Coronary artery (tissue), 2 donors: Measurements from ENCODE around the gene SLC6A9.

Source experiments
- DNase-seq: peaks from one replicate; pipeline ENCODE4 v3.0.0-alpha.2; 2017; ENCODE audit warnings: low spot score
- H3K27ac ChIP-seq, 2 donors: fragments of 200-600 bp; sonication (generic); one replicate each; pipeline ENCODE4 v1.5.1; 2016 to 2019
- H3K4me3 ChIP-seq: fragments of 200-600 bp; sonication (generic); 2 replicates; pipeline ENCODE4 v1.5.1; 2016; ENCODE audit warnings: mild to moderate bottlenecking, moderate library complexity
- CTCF ChIP-seq: fragments of 200-600 bp; sonication (generic); IDR thresholded peaks from one replicate; pipeline ENCODE4 v1.5.1; 2019; ENCODE audit warnings: antibody characterized with exemption

Gene SLC6A9

GRCh38 chr1:43995984-43996732, 35.1 kb downstream of the SLC6A9 start:
- no peak overlapping the region for H3K4me3 ChIP-seq
- no peak for DNase-seq
- no peak for TF ChIP-seq CTCF
- H3K27ac ChIP-seq = no peak overlapping the region

- TF ChIP-seq CTCF = no peak
- H3K27ac ChIP-seq = no peak overlapping the region
- H3K4me3 ChIP-seq = no peak overlapping the region
- no peak for DNase-seq
Observed at GRCh38 chr1:43994794-43995790, 36.2 kb downstream of the SLC6A9 start.

- H3K27ac ChIP-seq = no peak overlapping the region
- DNase-seq = no peak
- H3K4me3 ChIP-seq = no peak overlapping the region
- no peak for TF ChIP-seq CTCF
Observed at GRCh38 chr1:43994071-43994470, 37.2 kb downstream of the SLC6A9 start.

- no peak overlapping the region for H3K27ac ChIP-seq
- no peak overlapping the region for H3K4me3 ChIP-seq
- DNase-seq = no peak
- no peak for TF ChIP-seq CTCF
Observed at GRCh38 chr1:43993206-43993914, 37.9 kb downstream of the SLC6A9 start.

- no peak for TF ChIP-seq CTCF
- no peak for DNase-seq
- Histone ChIP-seq H3K4me3 (peak overlapping the region; percentile 84), H3K27ac (peak overlapping the region; percentile 84 to 89)
Observed at GRCh38 chr1:43992232-43992995, 38.8 kb downstream of the SLC6A9 start.

GRCh38 chr1:43991476-43992231, 39.6 kb downstream of the SLC6A9 start, which contains the start of gene CCDC24:
Gene CCDC24 (plus strand): TSS chr1:43991599. CDS start chr1:43991879, 280 bp downstream.
- no peak for TF ChIP-seq CTCF
- peak; percentile 93 for DNase-seq
- Histone ChIP-seq H3K4me3 (peak within 1 kb of the TSS; percentile 84), H3K27ac (peak within 1 kb of the TSS; percentile 84 to 89)
